ENCODE data around the gene MPP3. TPM values are rescaled to one million over a fixed set of nuclear protein-coding genes. Genes with fewer than 3 reads are reported as not detected.

The MPP3 gene
- total and polyA plus RNA-seq, 4 donors = 9.9 to 38.7 (median 24.6) TPM

DNA sequence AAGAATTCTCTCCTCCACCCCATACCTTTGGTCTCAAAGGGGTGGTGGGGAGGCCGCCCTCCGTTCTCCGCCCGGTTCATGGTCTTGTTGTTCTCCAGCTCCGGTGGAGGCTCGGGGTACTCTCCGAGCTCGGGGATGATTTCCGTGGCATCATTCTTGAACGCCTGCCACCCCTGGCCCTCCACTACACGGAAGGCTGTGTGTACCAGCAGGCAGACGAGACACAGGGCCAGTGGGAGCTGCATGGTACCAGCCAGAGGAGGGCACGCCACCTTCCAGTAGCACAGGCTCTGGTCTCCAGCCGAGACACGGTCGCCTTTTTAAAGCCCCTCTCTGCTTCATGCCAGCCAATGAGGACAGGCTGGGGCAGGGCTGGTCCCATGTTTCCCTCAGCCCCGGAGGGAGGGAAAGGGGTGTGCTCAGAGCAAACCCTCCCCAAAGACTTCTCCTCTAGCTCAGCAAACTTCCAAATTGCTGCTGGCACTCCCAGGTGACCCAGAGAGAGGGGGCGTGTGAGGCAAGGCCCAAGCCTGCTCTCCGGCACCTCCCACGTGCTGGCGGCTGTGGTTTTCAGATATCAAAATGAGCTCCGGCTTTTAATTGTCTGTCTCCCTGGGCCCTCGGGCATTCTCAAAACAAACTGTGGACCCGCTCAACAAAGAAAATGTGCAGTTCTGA is 74.3 kb downstream of the MPP3 start, which contains the start of gene SOST:
Gene SOST (minus strand): TSS at position 295 of the 678 bp plus-strand sequence. CDS start 50 bp downstream, at position 245.
- no peak for ATAC-seq (ENCODE audit: insufficient read depth, low FRiP score)
- DNase-seq = no peak
- Histone ChIP-seq H3K4me3 (no peak within 1 kb of the TSS), H3K9ac (ENCODE audit: insufficient read depth in 1 of 2, low read length in 2 of 2) (no peak within 1 kb of the TSS), H3K36me3 (ENCODE audit: control insufficient read depth in 4 of 4, insufficient read depth in 4 of 4, low read length in 4 of 4) (no peaks in the 10 kb centered on the region), H3K27me3 (ENCODE audit: control insufficient read depth in 3 of 3, insufficient read depth in 3 of 3, low read length in 2 of 3) (peaks cover 0 to 21% (median 11%) of the 10 kb centered on the region in 3 donors), H3K9me3 (ENCODE audit: control insufficient read depth in 4 of 4, insufficient read depth in 3 of 4, low read length in 3 of 4) (peaks cover 0 to 4% (median 0%) of the 10 kb centered on the region in 4 donors), H3K27ac (ENCODE audit: low read depth in 1 of 2, low read length in 1 of 2) (no peak within 1 kb of the TSS), H3K4me1 (ENCODE audit: control insufficient read depth in 5 of 5, insufficient read depth in 5 of 5, low read length in 5 of 5) (peaks cover 0 to 6% (median 0%) of the 10 kb centered on the region in 5 donors)
- WGBS, 2 donors = 87 to 90% methylated on average over 24 of the region's 24 CpGs
- TF ChIP-seq, protein P1, sequence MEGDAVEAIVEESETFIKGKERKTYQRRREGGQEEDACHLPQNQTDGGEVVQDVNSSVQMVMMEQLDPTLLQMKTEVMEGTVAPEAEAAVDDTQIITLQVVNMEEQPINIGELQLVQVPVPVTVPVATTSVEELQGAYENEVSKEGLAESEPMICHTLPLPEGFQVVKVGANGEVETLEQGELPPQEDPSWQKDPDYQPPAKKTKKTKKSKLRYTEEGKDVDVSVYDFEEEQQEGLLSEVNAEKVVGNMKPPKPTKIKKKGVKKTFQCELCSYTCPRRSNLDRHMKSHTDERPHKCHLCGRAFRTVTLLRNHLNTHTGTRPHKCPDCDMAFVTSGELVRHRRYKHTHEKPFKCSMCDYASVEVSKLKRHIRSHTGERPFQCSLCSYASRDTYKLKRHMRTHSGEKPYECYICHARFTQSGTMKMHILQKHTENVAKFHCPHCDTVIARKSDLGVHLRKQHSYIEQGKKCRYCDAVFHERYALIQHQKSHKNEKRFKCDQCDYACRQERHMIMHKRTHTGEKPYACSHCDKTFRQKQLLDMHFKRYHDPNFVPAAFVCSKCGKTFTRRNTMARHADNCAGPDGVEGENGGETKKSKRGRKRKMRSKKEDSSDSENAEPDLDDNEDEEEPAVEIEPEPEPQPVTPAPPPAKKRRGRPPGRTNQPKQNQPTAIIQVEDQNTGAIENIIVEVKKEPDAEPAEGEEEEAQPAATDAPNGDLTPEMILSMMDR (IDR thresholded peaks at IDR 0.05; ENCODE audit: control extremely low read depth, extremely low read depth) = no peak

DNA sequence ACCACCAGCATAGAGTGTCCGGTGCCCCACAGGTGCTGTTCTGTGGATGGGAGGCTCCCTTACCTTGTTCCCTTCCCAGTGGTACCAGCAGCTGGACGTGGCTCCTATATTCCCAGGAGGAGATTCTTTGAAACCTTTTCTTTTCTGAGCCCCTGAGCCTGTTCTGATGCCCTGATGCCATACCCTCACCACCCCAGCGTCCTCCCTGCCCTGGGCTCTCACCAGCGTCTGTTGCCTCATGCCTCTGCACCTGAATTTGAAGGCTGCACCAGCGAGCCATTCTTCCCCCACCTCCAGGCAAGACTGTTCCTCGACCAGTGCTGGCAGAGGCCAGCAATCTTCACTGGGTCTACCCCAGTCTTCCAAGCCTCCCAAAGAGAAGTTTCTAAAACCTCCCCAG is 74.9 kb downstream of the MPP3 start:
- H3K4me1 ChIP-seq (ENCODE audit: control insufficient read depth in 5 of 5, insufficient read depth in 5 of 5, low read length in 5 of 5) = peaks cover 0 to 6% (median 0%) of the 10 kb centered on the region in 5 donors
- H3K36me3 ChIP-seq (ENCODE audit: control insufficient read depth in 4 of 4, insufficient read depth in 4 of 4, low read length in 4 of 4) = no peaks in the 10 kb centered on the region
- DNase-seq (no peak), ATAC-seq (ENCODE audit: insufficient read depth, low FRiP score) (no peak)
- no peak overlapping the region for H3K27ac ChIP-seq (ENCODE audit: low read depth in 1 of 2, low read length in 1 of 2)
- H3K9ac ChIP-seq (ENCODE audit: insufficient read depth in 1 of 2, low read length in 2 of 2) = no peak overlapping the region
- H3K4me3 ChIP-seq = no peak overlapping the region
- peaks cover 0 to 26% (median 11%) of the 10 kb centered on the region in 3 donors for H3K27me3 ChIP-seq (ENCODE audit: control insufficient read depth in 3 of 3, insufficient read depth in 3 of 3, low read length in 2 of 3)
- H3K9me3 ChIP-seq (ENCODE audit: control insufficient read depth in 4 of 4, insufficient read depth in 3 of 4, low read length in 3 of 4) = peaks cover 0 to 4% (median 0%) of the 10 kb centered on the region in 4 donors
- TF ChIP-seq, protein P1 (IDR thresholded peaks at IDR 0.05; ENCODE audit: control extremely low read depth, extremely low read depth) = no peak
- WGBS, 2 donors = 86 to 92% methylated on average over 6 of the region's 6 CpGs

DNA sequence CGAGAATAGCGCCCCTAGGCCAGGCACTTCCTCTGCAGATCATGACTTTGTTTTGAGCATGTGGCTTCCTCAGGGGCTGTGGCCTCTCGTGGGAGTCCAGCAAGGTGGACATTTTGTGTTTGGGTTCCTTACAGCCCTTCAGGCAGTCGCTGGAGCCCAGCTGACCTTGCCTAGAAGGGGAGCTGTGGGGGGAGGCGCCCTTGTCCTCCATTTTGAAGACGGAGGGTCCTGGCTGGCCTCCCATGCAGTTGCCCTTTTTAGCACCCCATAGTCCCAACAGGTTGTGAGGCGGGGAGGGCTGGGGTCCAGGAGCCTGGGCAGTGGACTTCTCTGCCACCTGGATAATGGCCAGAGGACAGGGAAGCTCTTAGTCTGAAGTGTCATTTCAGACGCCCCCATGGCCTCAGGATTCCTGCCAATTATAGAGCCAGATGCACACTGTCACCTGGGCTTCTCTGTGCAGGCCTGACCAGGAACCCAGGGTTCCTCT is 75.7 kb downstream of the MPP3 start:
- WGBS, 2 donors = 81 to 83% methylated on average over 8 of the region's 8 CpGs
- Histone ChIP-seq H3K4me3 (no peak overlapping the region), H3K27me3 (ENCODE audit: control insufficient read depth in 3 of 3, insufficient read depth in 3 of 3, low read length in 2 of 3) (peaks cover 0 to 26% (median 15%) of the 10 kb centered on the region in 3 donors), H3K4me1 (ENCODE audit: control insufficient read depth in 5 of 5, insufficient read depth in 5 of 5, low read length in 5 of 5) (peaks cover 0 to 6% (median 0%) of the 10 kb centered on the region in 5 donors), H3K27ac (ENCODE audit: low read depth in 1 of 2, low read length in 1 of 2) (no peak overlapping the region), H3K9ac (ENCODE audit: insufficient read depth in 1 of 2, low read length in 2 of 2) (no peak overlapping the region), H3K9me3 (ENCODE audit: control insufficient read depth in 4 of 4, insufficient read depth in 3 of 4, low read length in 3 of 4) (peaks cover 0 to 4% (median 0%) of the 10 kb centered on the region in 4 donors), H3K36me3 (ENCODE audit: control insufficient read depth in 4 of 4, insufficient read depth in 4 of 4, low read length in 4 of 4) (no peaks in the 10 kb centered on the region)
- no peak for ATAC-seq (ENCODE audit: insufficient read depth, low FRiP score)
- no peak for DNase-seq
- TF ChIP-seq, protein P1 (IDR thresholded peaks at IDR 0.05; ENCODE audit: control extremely low read depth, extremely low read depth) = no peak

All from lung (tissue), 12 donors.